ENCODE measurements around the gene ZBED1.

- TF ChIP-seq EP300 (IDR thresholded peaks at IDR 0.05; ENCODE audit: borderline replicate concordance) (no peak), USF1 (IDR thresholded peaks at IDR 0.05) (no peak), NFIC (IDR thresholded peaks at IDR 0.05) (no peak), RAD21 (IDR thresholded peaks at IDR 0.05; ENCODE audit: low read depth) (no peak), CREB1 (IDR thresholded peaks at IDR 0.05; ENCODE audit: low read depth) (no peak), EGR1 (IDR thresholded peaks at IDR 0.05) (no peak), TAF1 (IDR thresholded peaks at IDR 0.05; ENCODE audit: low read depth) (no peak), YY1 (IDR thresholded peaks at IDR 0.05; ENCODE audit: low read depth) (no peak; the same call in 1 of the 2 replicates), FOXM1 (IDR thresholded peaks at IDR 0.05; ENCODE audit: borderline replicate concordance, low read depth) (no peak), TEAD4 (IDR thresholded peaks at IDR 0.05) (0 out of 2 replicates have a peak, but pooled peaks have one; percentile 7), MAX (IDR thresholded peaks at IDR 0.05) (no peak; the same call in none of the 2 replicates), CEBPB (IDR thresholded peaks at IDR 0.05) (no peak)
- TF ChIP-seq, protein P1, sequence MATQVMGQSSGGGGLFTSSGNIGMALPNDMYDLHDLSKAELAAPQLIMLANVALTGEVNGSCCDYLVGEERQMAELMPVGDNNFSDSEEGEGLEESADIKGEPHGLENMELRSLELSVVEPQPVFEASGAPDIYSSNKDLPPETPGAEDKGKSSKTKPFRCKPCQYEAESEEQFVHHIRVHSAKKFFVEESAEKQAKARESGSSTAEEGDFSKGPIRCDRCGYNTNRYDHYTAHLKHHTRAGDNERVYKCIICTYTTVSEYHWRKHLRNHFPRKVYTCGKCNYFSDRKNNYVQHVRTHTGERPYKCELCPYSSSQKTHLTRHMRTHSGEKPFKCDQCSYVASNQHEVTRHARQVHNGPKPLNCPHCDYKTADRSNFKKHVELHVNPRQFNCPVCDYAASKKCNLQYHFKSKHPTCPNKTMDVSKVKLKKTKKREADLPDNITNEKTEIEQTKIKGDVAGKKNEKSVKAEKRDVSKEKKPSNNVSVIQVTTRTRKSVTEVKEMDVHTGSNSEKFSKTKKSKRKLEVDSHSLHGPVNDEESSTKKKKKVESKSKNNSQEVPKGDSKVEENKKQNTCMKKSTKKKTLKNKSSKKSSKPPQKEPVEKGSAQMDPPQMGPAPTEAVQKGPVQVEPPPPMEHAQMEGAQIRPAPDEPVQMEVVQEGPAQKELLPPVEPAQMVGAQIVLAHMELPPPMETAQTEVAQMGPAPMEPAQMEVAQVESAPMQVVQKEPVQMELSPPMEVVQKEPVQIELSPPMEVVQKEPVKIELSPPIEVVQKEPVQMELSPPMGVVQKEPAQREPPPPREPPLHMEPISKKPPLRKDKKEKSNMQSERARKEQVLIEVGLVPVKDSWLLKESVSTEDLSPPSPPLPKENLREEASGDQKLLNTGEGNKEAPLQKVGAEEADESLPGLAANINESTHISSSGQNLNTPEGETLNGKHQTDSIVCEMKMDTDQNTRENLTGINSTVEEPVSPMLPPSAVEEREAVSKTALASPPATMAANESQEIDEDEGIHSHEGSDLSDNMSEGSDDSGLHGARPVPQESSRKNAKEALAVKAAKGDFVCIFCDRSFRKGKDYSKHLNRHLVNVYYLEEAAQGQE (IDR thresholded peaks at IDR 0.05; ENCODE audit: low read depth), result no peak
Observed at GRCh38 chrX:2474280-2474962, 26.4 kb downstream of the ZBED1 start.
